ENCODE results near the gene SPDEF. TPM values are rescaled to one million over a fixed set of nuclear protein-coding genes. Genes with fewer than 3 reads are reported as not detected.

The SPDEF gene
- total and polyA plus RNA-seq, 2 of the 13 experiments (the other 11 are each of a cell fraction or from before 2014, with no cell fraction given) = not detected

GRCh38 chr6:34574647-34575293 is 18.6 kb upstream of the SPDEF start:
- no TSS peak for BruUV-seq (replicated peaks)
- in situ Hi-C loops (cut with HindIII; ENCODE audit: extremely low pct_ligation_motif_present, low pct_unique_long_range_greater_than_20kb) (no loop called here), intact Hi-C loops (cut with micrococcal nuclease; ENCODE audit: unreplicated experiment) (no loop called here)
- ChIA-PET POLR2A (no interaction called here), CTCF (ENCODE audit: low intra/inter-chr PET ratio, low total read pairs) (no interaction called here)
- no peaks in the 10 kb centered on the region for H3K36me3 ChIP-seq (replicated peaks in 1 of 2; ENCODE audit: control insufficient read depth in 1 of 2, insufficient read depth in 2 of 2, low read length in 2 of 2)
- H4K20me1 ChIP-seq (ENCODE audit: insufficient read depth, low read length) = no peaks in the 10 kb centered on the region
- H2AFZ ChIP-seq (ENCODE audit: low read length) = no peak overlapping the region
- no peaks in the 10 kb centered on the region for H3K9me3 ChIP-seq (ENCODE audit: low read length)
- no peak overlapping the region for H3K4me3 ChIP-seq (replicated peaks in 1 of 3; ENCODE audit: insufficient read depth in 1 of 3, low read depth in 2 of 3, low read length in 3 of 3)
- WGBS (ENCODE audit: low lambda C conversion rate) = 82% methylated on average over 9 of the region's 10 CpGs
- H3K27me3 ChIP-seq (ENCODE audit: control insufficient read depth in 1 of 2, insufficient read depth in 2 of 2, low read length in 2 of 2) = peaks cover 0 to 1% of the 10 kb centered on the region in 2 experiments; a peak in 1 of 5 replicates
- H3K79me2 ChIP-seq (ENCODE audit: insufficient read depth, low read length) = no peaks in the 10 kb centered on the region
- ATAC-seq (peak; percentile 4), FAIRE-seq (no peak), DNase-seq (ENCODE audit: low spot score) (no peak)
- H3K27ac ChIP-seq (ENCODE audit: extremely low read length, insufficient read depth, low read length) = no peak overlapping the region
- TF ChIP-seq RBAK (CRISPR knock-in tag; IDR thresholded peaks at IDR 0.05) (0 out of 2 replicates have a peak, but pooled peaks have one; percentile 21), TMF1 (CRISPR knock-in tag; IDR thresholded peaks at IDR 0.05; ENCODE audit: low read depth) (no peak), ZNF652 (CRISPR knock-in tag; IDR thresholded peaks at IDR 0.05; ENCODE audit: borderline replicate concordance, low read depth) (no peak)
- H3K4me2 ChIP-seq (ENCODE audit: low read depth, low read length) = no peak overlapping the region
- H3K9ac ChIP-seq (ENCODE audit: insufficient read depth, low read depth, low read length) = no peak overlapping the region
- peaks cover 22% of the 10 kb centered on the region for H3K4me1 ChIP-seq (ENCODE audit: insufficient read depth, low read length)

- Histone ChIP-seq H4K20me1 (ENCODE audit: insufficient read depth, low read length) (no peaks in the 10 kb centered on the region), H3K4me3 (replicated peaks in 1 of 3; ENCODE audit: insufficient read depth in 1 of 3, low read depth in 2 of 3, low read length in 3 of 3) (no peak overlapping the region), H3K9ac (ENCODE audit: insufficient read depth, low read depth, low read length) (no peak overlapping the region), H3K9me3 (ENCODE audit: low read length) (no peaks in the 10 kb centered on the region), H3K27ac (ENCODE audit: extremely low read length, insufficient read depth, low read length) (no peak overlapping the region), H2AFZ (ENCODE audit: low read length) (no peak overlapping the region), H3K79me2 (ENCODE audit: insufficient read depth, low read length) (no peaks in the 10 kb centered on the region), H3K4me1 (ENCODE audit: insufficient read depth, low read length) (peaks cover 31% of the 10 kb centered on the region), H3K36me3 (replicated peaks in 1 of 2; ENCODE audit: control insufficient read depth in 1 of 2, insufficient read depth in 2 of 2, low read length in 2 of 2) (no peaks in the 10 kb centered on the region), H3K4me2 (ENCODE audit: low read depth, low read length) (no peak overlapping the region), H3K27me3 (ENCODE audit: control insufficient read depth in 1 of 2, insufficient read depth in 2 of 2, low read length in 2 of 2) (peaks cover 1 to 2% of the 10 kb centered on the region in 2 experiments; a peak in 1 of 5 replicates)
- no peak for DNase-seq (ENCODE audit: low spot score)
- POLR2A ChIA-PET = no interaction called here
- in situ Hi-C loops (cut with HindIII; ENCODE audit: extremely low pct_ligation_motif_present, low pct_unique_long_range_greater_than_20kb) (no loop called here), intact Hi-C loops (cut with micrococcal nuclease; ENCODE audit: unreplicated experiment) (no loop called here)
- TF ChIP-seq ZNF629 (CRISPR knock-in tag; conservative IDR thresholded peaks at IDR 0.05) (peak; percentile 77), LCORL (IDR thresholded peaks at IDR 0.05) (peak; percentile 54; the same call in 1 of the 2 replicates), LCORL (CRISPR knock-in tag; IDR thresholded peaks at IDR 0.05) (no peak), ZNF605 (CRISPR knock-in tag; IDR thresholded peaks at IDR 0.05) (no peak)
- CTCF ChIA-PET (ENCODE audit: low intra/inter-chr PET ratio, low total read pairs) = no interaction called here
- 60% methylated on average over 7 of the region's 8 CpGs for WGBS (ENCODE audit: low lambda C conversion rate)
- FAIRE-seq = no peak
- no TSS peak for BruUV-seq (replicated peaks)
- ATAC-seq = no peak; the same call in 2 of the 3 replicates
Observed at GRCh38 chr6:34573567-34574183, 17.5 kb upstream of the SPDEF start.

Measured in HepG2 (cell line).